Epithelial cell of proximal tubule (primary cell): ENCODE data around the gene TSPAN4. TPM values are rescaled to one million over a fixed set of nuclear protein-coding genes. Genes with fewer than 3 reads are reported as not detected.

Experiments
- DNase-seq: peaks from one replicate; pipeline ENCODE4 v3.0.0-alpha.2; 2011; ENCODE audit warnings: low read depth
- H3K4me3 ChIP-seq: 2 replicates; pipeline ENCODE4 v1.5.1; 2011; ENCODE audit warnings: low read depth, mild to moderate bottlenecking, low read length
- CTCF ChIP-seq: conservative IDR thresholded peaks from 2 replicates; pipeline ENCODE4 v1.5.1; 2012; ENCODE audit warnings: low read depth, mild to moderate bottlenecking, low read length
- total RNA-seq: library from RNA; depleted of rRNA; stranded (reverse); fragments of >200 nt; gene quantifications from 2 replicates; pipeline ENCODE4 v1.2.3, GENCODE V29; 2015

TSPAN4 gene
- total RNA-seq, 1 donor from 2014 or later = 118 TPM

- no peak for DNase-seq
- TF ChIP-seq CTCF = no peak
- H3K4me3 ChIP-seq = peak overlapping the region; percentile 23
Observed at GRCh38 chr11:849104-849824, 6.6 kb downstream of the TSPAN4 start.

DNA sequence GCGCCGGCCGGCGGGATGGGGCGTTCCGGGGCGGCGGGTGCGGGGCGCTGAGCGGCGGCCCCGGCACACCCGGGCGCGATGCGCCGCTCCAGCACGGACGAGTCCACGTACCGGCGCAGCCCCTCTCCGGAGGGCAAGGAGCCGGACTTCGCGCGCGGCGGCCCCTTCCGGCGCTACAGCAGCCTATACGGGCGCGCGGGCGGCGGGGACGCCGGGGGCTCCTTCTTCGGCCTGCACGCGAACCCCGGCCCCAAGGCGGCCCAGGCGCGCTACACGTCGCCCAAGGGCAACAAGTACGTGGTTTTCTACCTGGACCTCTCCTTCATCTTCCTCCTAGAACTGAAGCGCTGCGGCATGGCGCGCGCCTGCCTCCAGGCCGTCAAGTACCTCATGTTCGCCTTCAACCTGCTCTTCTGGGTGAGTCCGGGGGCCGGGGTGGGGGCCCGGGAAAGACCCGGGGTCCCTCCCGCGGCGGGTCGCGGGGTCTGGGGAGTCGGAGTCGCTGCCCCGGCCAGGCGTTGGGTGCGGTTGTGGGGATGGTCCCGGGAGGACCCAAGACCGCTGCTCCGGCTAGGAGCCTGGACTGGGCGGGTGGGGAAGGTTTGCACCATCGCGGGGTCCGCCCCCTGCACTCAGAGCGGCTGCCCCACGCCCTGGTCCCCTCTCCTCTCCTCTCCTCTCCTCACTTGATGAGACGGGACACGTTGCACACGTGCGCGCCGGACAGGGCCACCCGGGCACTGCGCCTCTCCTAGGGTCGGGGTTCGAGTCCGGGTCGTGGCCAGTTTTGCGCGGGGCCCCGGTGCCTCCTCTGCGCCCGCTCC, 7.5 kb downstream of the TSPAN4 start:
- DNase-seq = no peak
- peak overlapping the region; percentile 14 for H3K4me3 ChIP-seq
- no peak for TF ChIP-seq CTCF

- no peak overlapping the region for H3K4me3 ChIP-seq
- peak; percentile 36 for TF ChIP-seq CTCF
- DNase-seq = no peak
Observed at GRCh38 chr11:850775-851763, 8.4 kb downstream of the TSPAN4 start.

DNA sequence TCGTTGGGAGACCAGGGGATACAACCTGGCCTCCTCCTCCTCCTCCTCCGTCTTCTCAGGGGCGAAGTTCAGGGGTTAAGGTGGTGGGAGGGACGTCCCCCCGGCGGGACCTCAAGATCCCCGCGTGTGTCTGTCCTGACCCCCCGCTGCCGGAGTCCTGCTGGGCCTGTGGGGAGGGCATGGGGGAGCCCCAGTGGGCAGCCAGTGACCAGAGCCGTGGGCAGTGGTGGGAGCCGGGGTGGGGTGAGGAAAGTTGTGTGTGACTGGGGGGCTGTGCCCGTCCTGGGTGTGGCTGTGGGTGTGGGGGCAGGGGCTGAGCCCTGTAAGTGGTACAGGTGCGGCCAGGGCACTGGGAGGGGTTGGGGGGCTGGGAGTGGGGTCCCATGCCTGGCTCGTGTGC, 10.1 kb downstream of the TSPAN4 start:
- TF ChIP-seq CTCF = no peak
- DNase-seq = no peak
- no peak overlapping the region for H3K4me3 ChIP-seq

- no peak overlapping the region for H3K4me3 ChIP-seq
- no peak for DNase-seq
- TF ChIP-seq CTCF = no peak
Observed at GRCh38 chr11:853682-854448, 11.2 kb downstream of the TSPAN4 start.
